DOHH2 (cell line): ENCODE measurements around the gene LONP2.

ENCODE experiments used
- CTCF ChIP-seq: fragments of 200-600 bp; sonication (generic); IDR thresholded peaks from one replicate; pipeline ENCODE4 v1.5.1; 2014; ENCODE audit warnings: antibody characterized with exemption, mild to moderate bottlenecking, low read depth, low read length; ENCODE audit not compliant: poor library complexity, severe bottlenecking
- EZH2phosphoT487 ChIP-seq: fragments of 200-600 bp; sonication (generic); IDR thresholded peaks from 2 replicates; pipeline ENCODE4 v1.6.1; 2017; ENCODE audit warnings: borderline replicate concordance, mild to moderate bottlenecking, antibody characterized with exemption, low read length, moderate library complexity, mixed read lengths

- no peak for TF ChIP-seq CTCF
- no peak for TF ChIP-seq EZH2phosphoT487
Measured at GRCh38 chr16:48244080-48244862, at the start of gene LONP2.
